A549 (cell line): ENCODE data around the gene IGFBP5. TPM values are rescaled to one million over a fixed set of nuclear protein-coding genes. Genes with fewer than 3 reads are reported as not detected.

ENCODE experiments used
- ATAC-seq, 2 experiments: fragments of 200-7000 bp in 1 of 2; fragments of >200 bp in 1 of 2; cut with Nextera tagmentation in 1 of 2; cut with Tn5 transposase in 1 of 2; 3 replicates each; pipeline versions ENCODE4 v1.8.0 to v1.9.1; 2018 to 2020; ENCODE audit warnings: mild to moderate bottlenecking in 1 of 2, moderate library complexity in 1 of 2
- CTCF ChIA-PET: fragments of 300-600 bp; sonication (Branson Sonifier 250); formaldehyde crosslinking; extraction: SDS; loops from one replicate; lab custom pipeline; 2021; ENCODE audit warnings: antibody characterized with exemption, inconsistent platforms; lab: Yijun Ruan, JAX
- POLR2A ChIA-PET: fragments of 350-600 bp; formaldehyde crosslinking; extraction: SDS; loops from one replicate; lab custom pipeline; 2021; ENCODE audit warnings: antibody characterized with exemption, inconsistent platforms; lab: Yijun Ruan, JAX
- DNase-seq, 2 experiments: peaks; one replicate each; pipeline versions ENCODE4 v3.0.0 to v3.0.0-alpha.2; 2011 to 2016; ENCODE audit warnings: low read depth in 1 of 2, low spot score in 1 of 2
- FAIRE-seq: peaks from 2 replicates; lab custom pipeline; 2011; peaks lifted over from hg19 to GRCh38; lab: Jason Lieb, UNC
- H3K27ac ChIP-seq, 2 experiments: fragments of >200 bp; sonication (Bioruptor Twin); formaldehyde crosslinking; 3 replicates each; pipeline ENCODE4 v1.5.1; 2016 to 2017
- H3K4me1 ChIP-seq: fragments of >200 bp; sonication (Bioruptor Twin); formaldehyde crosslinking; 3 replicates; pipeline ENCODE4 v1.6.1; 2016
- H3K4me2 ChIP-seq: fragments of >200 bp; sonication (Bioruptor Twin); formaldehyde crosslinking; 3 replicates; pipeline ENCODE4 v1.6.1; 2016
- H3K4me3 ChIP-seq: fragments of >200 bp; sonication (Bioruptor Twin); formaldehyde crosslinking; 3 replicates; pipeline ENCODE4 v1.5.1; 2016
- H3K9me3 ChIP-seq: fragments of >200 bp; sonication (Bioruptor Twin); formaldehyde crosslinking; 3 replicates; pipeline ENCODE4 v1.6.1; 2016
- CHD4 ChIP-seq: fragments of 200-600 bp; sonication (generic); IDR thresholded peaks from 2 replicates; pipeline ENCODE4 v1.6.1; 2016; ENCODE audit warnings: antibody characterized with exemption, mild to moderate bottlenecking, borderline replicate concordance
- CTCF ChIP-seq: fragments of >200 bp; sonication (Bioruptor Twin); formaldehyde crosslinking; IDR thresholded peaks from 3 replicates; pipeline ENCODE4 v1.5.1; 2016
- E2F6 ChIP-seq: IDR thresholded peaks from 2 replicates; pipeline ENCODE4 v1.6.1; 2012; ENCODE audit warnings: low read depth, borderline replicate concordance
- ESRRA ChIP-seq: fragments of 150-350 bp; IDR thresholded peaks from 2 replicates; pipeline ENCODE4 v1.6.1; 2014; ENCODE audit warnings: mild to moderate bottlenecking, low read length, borderline replicate concordance
- HDAC2 ChIP-seq: fragments of 200-600 bp; sonication (generic); IDR thresholded peaks from 2 replicates; pipeline ENCODE4 v1.6.1; 2016
- HES2 ChIP-seq: fragments of >200 bp; sonication (Bioruptor Twin); formaldehyde crosslinking; IDR thresholded peaks from 2 replicates; pipeline ENCODE4 v1.6.1; 2016
- HEYL ChIP-seq: fragments of 250-450 bp; sonication (Bioruptor Pico); IDR thresholded peaks from 2 replicates; pipeline ENCODE4 v1.8.0; 2021; ENCODE audit warnings: mild to moderate bottlenecking, moderate library complexity
- HOXA7 ChIP-seq: fragments of 250-450 bp; sonication (Bioruptor Pico); IDR thresholded peaks from 2 replicates; pipeline ENCODE4 v1.5.0; 2020; ENCODE audit warnings: mild to moderate bottlenecking, moderate library complexity
- HOXB5 ChIP-seq: fragments of 250-450 bp; sonication (Bioruptor Pico); IDR thresholded peaks from 2 replicates; pipeline ENCODE4 v1.5.0; 2020; ENCODE audit warnings: mild to moderate bottlenecking, moderate library complexity
- MAZ ChIP-seq: fragments of 150-350 bp; IDR thresholded peaks from 2 replicates; pipeline ENCODE4 v1.6.1; 2014; ENCODE audit warnings: antibody characterized with exemption, low read depth, low read length, borderline replicate concordance
- NR3C1 ChIP-seq: fragments of >200 bp; sonication (Bioruptor Twin); formaldehyde crosslinking; IDR thresholded peaks from 3 replicates; pipeline ENCODE4 v1.6.1; 2017
- PHF8 ChIP-seq: fragments of 200-600 bp; sonication (generic); IDR thresholded peaks from 2 replicates; pipeline ENCODE4 v1.6.1; 2016; ENCODE audit warnings: low read depth, mild to moderate bottlenecking, antibody characterized with exemption, moderate library complexity, borderline replicate concordance
- SMC3 ChIP-seq: fragments of >200 bp; sonication (Bioruptor Twin); formaldehyde crosslinking; IDR thresholded peaks from 3 replicates; pipeline ENCODE4 v1.6.1; 2018; ENCODE audit warnings: inconsistent platforms
- USF2 ChIP-seq: fragments of 450-650 bp; IDR thresholded peaks from 2 replicates; pipeline ENCODE4 v1.6.1; 2014; ENCODE audit warnings: antibody characterized with exemption
- ZFP36 ChIP-seq: fragments of 450-650 bp; IDR thresholded peaks from 2 replicates; pipeline ENCODE4 v1.6.1; 2014; ENCODE audit warnings: borderline replicate concordance; ENCODE audit not compliant: partially characterized antibody
- WGBS: methylation state at CpG from one replicate; pipeline ENCODE4 v1.1.6; 2017; ENCODE audit errors: missing lambda C conversion rate; 5-methylcytosine and 5-hydroxymethylcytosine counted together
- polyA plus RNA-seq, 4 experiments: library from polyadenylated mRNA; depleted of rRNA in 3 of 4; stranded (reverse); fragments of >200 nt; fragmentation: RNase III in 1 of 4; extraction: RNeasy Plus Mini Kit Qiagen cat#74134 plus additional on column Dnase treatment in 1 of 4; gene quantifications; 2 replicates in 3 of 4; 3 replicates in 1 of 4; pipeline ENCODE4 v1.2.3, GENCODE V29; 2011 to 2017
- TF ChIP-seq, protein P1 (sequence below): fragments of 250-450 bp; sonication (Bioruptor Pico); IDR thresholded peaks from 2 replicates; pipeline ENCODE4 v1.5.0; 2021; ENCODE audit warnings: mild to moderate bottlenecking, moderate library complexity, borderline replicate concordance
- TF ChIP-seq, protein P2 (sequence below): IDR thresholded peaks from 2 replicates; pipeline ENCODE4 v1.6.1; 2012

IGFBP5 gene
- polyA plus RNA-seq, 2 of the 4 experiments (the other 2 are of a cell fraction): 0.23 to 0.97 TPM

DNA sequence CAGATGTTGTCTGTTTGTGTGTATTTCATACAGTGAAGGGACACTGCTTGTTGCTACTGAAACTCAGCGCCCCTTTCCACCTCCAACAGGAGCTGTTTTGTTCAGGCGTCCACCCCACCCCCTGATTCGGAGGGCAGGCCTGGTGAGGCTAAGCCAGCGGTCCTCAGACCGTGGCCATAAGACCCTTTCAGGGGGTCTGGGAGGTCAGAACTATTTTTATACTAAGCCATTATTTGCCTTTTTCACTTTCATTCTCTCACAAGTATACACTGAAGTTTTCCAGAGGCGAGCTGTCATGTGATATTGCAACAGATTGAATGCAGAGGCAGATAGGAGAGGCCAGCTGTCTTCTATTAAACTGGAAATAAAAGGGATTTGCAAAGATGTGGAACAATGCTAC, 39.7 kb upstream of the IGFBP5 start:
- Histone ChIP-seq H3K4me1 (no peaks in the 10 kb centered on the region), H3K27ac (no peak overlapping the region), H3K4me3 (no peak overlapping the region), H3K4me2 (no peak overlapping the region), H3K9me3 (no peaks in the 10 kb centered on the region)
- FAIRE-seq: no peak
- 40% methylated on average over 6 of the region's 6 CpGs for WGBS
- DNase-seq: no peak
- ChIA-PET POLR2A (no interaction called here), CTCF (interaction anchor here (0.8 to 1.5 kb wide), 4 partner anchors 10 to 978 kb away, joined by 3 to 4 read pairs (median 3); no protein-coding TSS in a partner anchor)
- TF ChIP-seq HES2 (no peak), ESRRA (no peak), NR3C1 (no peak)
- no peak for ATAC-seq

DNA sequence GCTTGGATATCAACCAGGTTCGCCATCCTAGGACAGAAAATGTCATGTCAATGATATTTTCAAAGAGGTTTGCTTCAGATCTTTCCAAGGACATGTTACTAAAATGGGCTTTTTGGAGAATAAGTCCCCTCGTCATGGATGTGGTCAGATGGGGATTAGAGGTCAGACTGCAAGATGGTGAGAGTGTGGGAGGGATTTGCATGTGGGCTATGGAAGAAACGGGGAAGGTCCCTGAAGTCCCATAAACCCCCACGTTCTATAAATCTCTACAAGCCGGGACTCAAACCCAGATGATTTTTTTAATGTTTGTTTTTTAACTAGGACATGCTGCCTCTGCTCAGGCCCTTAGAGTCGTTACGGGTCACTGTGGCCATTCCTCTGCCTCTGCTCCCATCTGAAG, 37.7 kb upstream of the IGFBP5 start:
- ChIA-PET POLR2A (no interaction called here), CTCF (no interaction called here)
- Histone ChIP-seq H3K4me3 (no peak overlapping the region), H3K27ac (no peak overlapping the region), H3K9me3 (no peaks in the 10 kb centered on the region), H3K4me2 (no peak overlapping the region), H3K4me1 (no peaks in the 10 kb centered on the region)
- TF ChIP-seq HOXB5: no peak
- TF ChIP-seq HOXA7 (CRISPR knock-in tag): no peak
- TF ChIP-seq, protein P1, sequence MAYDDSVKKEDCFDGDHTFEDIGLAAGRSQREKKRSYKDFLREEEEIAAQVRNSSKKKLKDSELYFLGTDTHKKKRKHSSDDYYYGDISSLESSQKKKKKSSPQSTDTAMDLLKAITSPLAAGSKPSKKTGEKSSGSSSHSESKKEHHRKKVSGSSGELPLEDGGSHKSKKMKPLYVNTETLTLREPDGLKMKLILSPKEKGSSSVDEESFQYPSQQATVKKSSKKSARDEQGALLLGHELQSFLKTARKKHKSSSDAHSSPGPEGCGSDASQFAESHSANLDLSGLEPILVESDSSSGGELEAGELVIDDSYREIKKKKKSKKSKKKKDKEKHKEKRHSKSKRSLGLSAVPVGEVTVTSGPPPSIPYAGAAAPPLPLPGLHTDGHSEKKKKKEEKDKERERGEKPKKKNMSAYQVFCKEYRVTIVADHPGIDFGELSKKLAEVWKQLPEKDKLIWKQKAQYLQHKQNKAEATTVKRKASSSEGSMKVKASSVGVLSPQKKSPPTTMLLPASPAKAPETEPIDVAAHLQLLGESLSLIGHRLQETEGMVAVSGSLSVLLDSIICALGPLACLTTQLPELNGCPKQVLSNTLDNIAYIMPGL (CRISPR knock-in tag): no peak
- no peak for TF ChIP-seq SMC3
- TF ChIP-seq, protein P2, sequence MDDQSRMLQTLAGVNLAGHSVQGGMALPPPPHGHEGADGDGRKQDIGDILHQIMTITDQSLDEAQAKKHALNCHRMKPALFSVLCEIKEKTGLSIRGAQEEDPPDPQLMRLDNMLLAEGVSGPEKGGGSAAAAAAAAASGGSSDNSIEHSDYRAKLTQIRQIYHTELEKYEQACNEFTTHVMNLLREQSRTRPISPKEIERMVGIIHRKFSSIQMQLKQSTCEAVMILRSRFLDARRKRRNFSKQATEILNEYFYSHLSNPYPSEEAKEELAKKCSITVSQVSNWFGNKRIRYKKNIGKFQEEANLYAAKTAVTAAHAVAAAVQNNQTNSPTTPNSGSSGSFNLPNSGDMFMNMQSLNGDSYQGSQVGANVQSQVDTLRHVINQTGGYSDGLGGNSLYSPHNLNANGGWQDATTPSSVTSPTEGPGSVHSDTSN: no peak
- TF ChIP-seq ZFP36: no peak
- no peak for TF ChIP-seq USF2
- TF ChIP-seq HEYL (CRISPR knock-in tag): no peak
- no peak for TF ChIP-seq CHD4
- TF ChIP-seq HDAC2: no peak
- TF ChIP-seq CTCF: no peak
- TF ChIP-seq E2F6: no peak
- TF ChIP-seq PHF8: no peak
- TF ChIP-seq MAZ: no peak
- no peak for TF ChIP-seq HES2
- FAIRE-seq: no peak
- 30% methylated on average over 7 of the region's 7 CpGs for WGBS
- DNase-seq: no peak
- no peak for ATAC-seq
